HG03432 (cell line): ENCODE measurements around the gene PPM1D.
"Not testable (repeated sequence)": the region's sequence is repeated elsewhere in the genome, so short reads cannot be mapped to it uniquely, and the experiment has no call there.

Experiments used
- ATAC-seq: cut with Tn5 transposase; IDR thresholded peaks from one replicate; pipeline ENCODE4 v1.9.1; 2021; ENCODE audit warnings: mild to moderate bottlenecking, moderate library complexity; ENCODE audit not compliant: unreplicated experiment

PPM1D gene

GRCh38 chr17:60599620-60600489 lies at the start of gene PPM1D:
Gene PPM1D, plus strand, starts transcription at chr17:60600193. Its CDS starts 222 bp downstream, at chr17:60600415.
- peak; percentile 91 for ATAC-seq

- ATAC-seq, result not testable (repeated sequence)
Observed at GRCh38 chr17:60552255-60552654, 47.7 kb upstream of the PPM1D start.

GRCh38 chr17:60554377-60554788 lies 45.6 kb upstream of the PPM1D start:
- no peak for ATAC-seq

GRCh38 chr17:60555786-60556185 lies 44.2 kb upstream of the PPM1D start:
- ATAC-seq, result no peak

- ATAC-seq, result no peak
Observed at GRCh38 chr17:60557805-60558204, 42.2 kb upstream of the PPM1D start.

GRCh38 chr17:60559659-60559994 lies 40.4 kb upstream of the PPM1D start:
- no peak for ATAC-seq

GRCh38 chr17:60559995-60560859 lies 39.8 kb upstream of the PPM1D start:
- no peak for ATAC-seq

- ATAC-seq, result no peak
Observed at GRCh38 chr17:60560860-60561257, 39.1 kb upstream of the PPM1D start.

- ATAC-seq, result no peak
Observed at GRCh38 chr17:60562421-60562820, 37.6 kb upstream of the PPM1D start.

- no peak for ATAC-seq
Observed at GRCh38 chr17:60563743-60564142, 36.2 kb upstream of the PPM1D start.

- no peak for ATAC-seq
Observed at GRCh38 chr17:60565233-60565632, 34.8 kb upstream of the PPM1D start.

GRCh38 chr17:60573236-60574051 lies 26.5 kb upstream of the PPM1D start:
- ATAC-seq, result no peak

GRCh38 chr17:60577147-60577915 lies 22.7 kb upstream of the PPM1D start:
- ATAC-seq, result no peak

- ATAC-seq, result no peak
Observed at GRCh38 chr17:60579090-60579489, 20.9 kb upstream of the PPM1D start.

GRCh38 chr17:60579551-60579950 lies 20.4 kb upstream of the PPM1D start:
- ATAC-seq, result no peak

- ATAC-seq, result no peak
Observed at GRCh38 chr17:60583008-60583407, 17.0 kb upstream of the PPM1D start.

- no peak for ATAC-seq
Observed at GRCh38 chr17:60585887-60586286, 14.1 kb upstream of the PPM1D start.

- ATAC-seq, result no peak
Observed at GRCh38 chr17:60586288-60586974, 13.6 kb upstream of the PPM1D start.

GRCh38 chr17:60590070-60590469 lies 9.9 kb upstream of the PPM1D start:
- no peak for ATAC-seq

- ATAC-seq, result no peak
Observed at GRCh38 chr17:60592750-60593149, 7.2 kb upstream of the PPM1D start.
